Measurements from ENCODE around the gene TPX2.

- TF ChIP-seq CTCF (IDR thresholded peaks at IDR 0.05) (no peak), SIN3A (IDR thresholded peaks at IDR 0.05; ENCODE audit: borderline replicate concordance, insufficient read depth, low read depth, low read length) (no peak)
Observed at GRCh38 chr20:31698803-31699718, 40.0 kb upstream of the TPX2 start.

Measured in Panc1 (cell line).